GM12878 (cell line): ENCODE measurements around the gene CFAP90. TPM values are rescaled to one million over a fixed set of nuclear protein-coding genes. Genes with fewer than 3 reads are reported as not detected.

Experiments used
- ATAC-seq: fragments of 200-7000 bp; cut with Tn5 transposase; 3 replicates; pipeline ENCODE4 v1.9.1; 2020; ENCODE audit warnings: mild to moderate bottlenecking, moderate library complexity
- BruUV-seq: library from RNA; stranded (reverse); fragments of 400-500 nt; replicated peaks from 2 replicates; lab custom pipeline; 2021; lab: Mats Ljungman, UMichigan
- CTCF ChIA-PET: fragments of 300-600 bp; sonication (Branson Sonifier 250); formaldehyde crosslinking; extraction: SDS; loops from one replicate; lab custom pipeline; 2021; ENCODE audit warnings: inconsistent platforms; lab: Yijun Ruan, JAX
- POLR2A ChIA-PET: fragments of 350-600 bp; formaldehyde crosslinking; extraction: SDS; loops from one replicate; lab custom pipeline; 2021; ENCODE audit warnings: inconsistent platforms; lab: Charles Lee
- RAD21 ChIA-PET: fragments of 300-600 bp; sonication (Branson Sonifier 250); formaldehyde crosslinking; loops from one replicate; lab custom pipeline; 2023; ENCODE audit warnings: antibody characterized with exemption; ENCODE audit not compliant: unreplicated experiment; lab: Charles Lee
- SMC1A ChIA-PET: fragments of 300-600 bp; sonication (Branson Sonifier 250); formaldehyde crosslinking; loops from one replicate; lab custom pipeline; 2023; ENCODE audit not compliant: unreplicated experiment, uncharacterized antibody; lab: Charles Lee
- DNase-seq: peaks from one replicate; pipeline ENCODE4 v3.0.0-alpha.2; 2011; ENCODE audit warnings: low read depth, low spot score
- FAIRE-seq: peaks from 3 replicates; lab custom pipeline; 2011; peaks lifted over from hg19 to GRCh38; lab: Jason Lieb, UNC
- H2AFZ ChIP-seq: 2 replicates; pipeline ENCODE4 v1.6.0; 2011; ENCODE audit warnings: low read depth, low read length, control low read depth; ENCODE audit not compliant: control insufficient read depth
- H3K27ac ChIP-seq: 2 replicates; pipeline ENCODE4 v1.5.1; 2011; ENCODE audit warnings: control low read depth; ENCODE audit not compliant: control insufficient read depth, insufficient read depth
- H3K27me3 ChIP-seq, 2 experiments: replicated peaks in 1 of 2; 2 replicates each; pipeline versions ENCODE4 v1.6.0 to v1.6.1; 2011; ENCODE audit warnings: low read length in 1 of 2; ENCODE audit not compliant: control insufficient read depth in 2 of 2, insufficient read depth in 2 of 2
- H3K36me3 ChIP-seq, 2 experiments: 2 replicates each; pipeline ENCODE4 v1.5.1; 2011; ENCODE audit warnings: low read length in 1 of 2; ENCODE audit not compliant: control insufficient read depth in 2 of 2, insufficient read depth in 2 of 2
- H3K4me1 ChIP-seq: 2 replicates; pipeline ENCODE4 v1.6.1; 2011; ENCODE audit warnings: mild to moderate bottlenecking, low read length, moderate library complexity, mixed read lengths; ENCODE audit not compliant: control insufficient read depth, insufficient read depth
- H3K4me2 ChIP-seq: 2 replicates; pipeline ENCODE4 v1.6.0; 2011; ENCODE audit warnings: control low read depth; ENCODE audit not compliant: control insufficient read depth, insufficient read depth
- H3K4me3 ChIP-seq: fragments of 200-600 bp; sonication (generic); 2 replicates; pipeline ENCODE4 v1.5.1; 2016
- H3K79me2 ChIP-seq: 2 replicates; pipeline ENCODE4 v1.6.0; 2011; ENCODE audit warnings: low read length; ENCODE audit not compliant: control insufficient read depth, insufficient read depth
- H3K9ac ChIP-seq: 2 replicates; pipeline ENCODE4 v1.8.0; 2011; ENCODE audit warnings: low read length, control low read depth, mixed read lengths; ENCODE audit not compliant: control insufficient read depth, insufficient read depth
- H3K9me3 ChIP-seq: replicated peaks from 3 replicates; pipeline ENCODE4 v1.5.1; 2011; ENCODE audit warnings: mild to moderate bottlenecking, low read length; ENCODE audit not compliant: control insufficient read depth, insufficient read depth
- H4K20me1 ChIP-seq: 2 replicates; pipeline ENCODE4 v1.6.0; 2011; ENCODE audit not compliant: control insufficient read depth, insufficient read depth
- BCL11A ChIP-seq: IDR thresholded peaks from 2 replicates; pipeline ENCODE4 v1.6.1; 2011; ENCODE audit warnings: low read depth, low read length
- BHLHE40 ChIP-seq, 2 experiments: fragments of 450-650 bp in 1 of 2; IDR thresholded peaks; 2 replicates each; pipeline ENCODE4 v1.6.1; 2011 to 2017; ENCODE audit warnings: low read depth in 2 of 2, borderline replicate concordance in 1 of 2, improper control_type of control experiment in 1 of 2, low read length in 1 of 2, mild to moderate bottlenecking in 1 of 2
- KAT2A ChIP-seq: conservative IDR thresholded peaks from 2 replicates; pipeline ENCODE4 v1.6.1; 2011; ENCODE audit warnings: low read depth, low read length; ENCODE audit not compliant: control insufficient read depth
- MEF2A ChIP-seq: IDR thresholded peaks from 2 replicates; pipeline ENCODE4 v1.6.1; 2011; ENCODE audit warnings: low read depth, mild to moderate bottlenecking, low read length, moderate library complexity; ENCODE audit not compliant: insufficient read depth
- SREBF2 ChIP-seq: IDR thresholded peaks from 2 replicates; pipeline ENCODE4 v1.6.1; 2012; ENCODE audit warnings: mild to moderate bottlenecking, low read length
- WRNIP1 ChIP-seq: IDR thresholded peaks from 2 replicates; pipeline ENCODE4 v1.6.1; 2011; ENCODE audit warnings: low read depth, low read length, improper control_type of control experiment, borderline replicate concordance
- WGBS: methylation state at CpG from one replicate; pipeline ENCODE4 v1.1.6; 2016; ENCODE audit warnings: low lambda C conversion rate; ENCODE audit not compliant: insufficient replicate concordance, insufficient coverage; ENCODE audit errors: missing lambda C conversion rate; 5-methylcytosine and 5-hydroxymethylcytosine counted together
- in situ Hi-C: fragments of 300-500 bp; cut with MboI; formaldehyde crosslinking; loops from 9 replicates; pipeline ENCODE4 v1.14.3; 2018; ENCODE audit warnings: mixed read lengths
- intact Hi-C: fragments of 100-400 bp; cut with micrococcal nuclease; formaldehyde crosslinking; loops from one replicate; pipeline ENCODE4 v1.14.2; 2022; ENCODE audit not compliant: unreplicated experiment
- polyA plus RNA-seq, 11 experiments: library from polyadenylated mRNA; depleted of rRNA in 4 of 11; unstranded in 6 of 11; stranded (reverse) in 5 of 11; fragments of >200 nt; fragmentation: Nextera tagmentation in 4 of 11; fragmentation: Illumina TruSeq in 1 of 11; extraction: Ambion mirVana in 4 of 11; extraction: Trizol in 1 of 11; gene quantifications; 1 replicate in 1 of 11; 2 replicates in 10 of 11; pipeline versions ENCODE4 v1.2.1 to v1.2.3, GENCODE V29; 2011 to 2016; ENCODE audit warnings: inconsistent platforms in 2 of 11, missing spikeins in 2 of 11, low read depth in 1 of 11
- total RNA-seq, 4 experiments: library from RNA; depleted of rRNA in 3 of 4; stranded (reverse); fragments of >200 nt in 3 of 4; fragmentation: Illumina TruSeq in 1 of 4; extraction: Trizol in 1 of 4; gene quantifications; 2 replicates each; pipeline versions ENCODE4 v1.2.1 to v1.2.3, GENCODE V29; 2013 to 2021

The CFAP90 gene
- total and polyA plus RNA-seq, 10 of the 15 experiments (the other 5 are each of a cell fraction or from before 2014, with no cell fraction given), result not detected

GRCh38 chr5:7842531-7842930, 8.4 kb downstream of the CFAP90 start:
- Histone ChIP-seq H3K4me2 (no peak overlapping the region), H3K79me2 (no peaks in the 10 kb centered on the region), H3K9me3 (no peaks in the 10 kb centered on the region; the same call in 2 of the 3 replicates), H3K36me3 (no peaks in the 10 kb centered on the region), H2AFZ (no peak overlapping the region), H3K27me3 (no peaks in the 10 kb centered on the region), H4K20me1 (no peaks in the 10 kb centered on the region), H3K27ac (no peak overlapping the region), H3K4me3 (no peak overlapping the region), H3K4me1 (no peaks in the 10 kb centered on the region), H3K9ac (no peak overlapping the region)
- CTCF ChIA-PET, result no interaction called here
- no peak for ATAC-seq
- in situ Hi-C loops (no loop called here), intact Hi-C loops (no loop called here)
- SMC1A ChIA-PET, result no interaction called here
- POLR2A ChIA-PET, result no interaction called here
- 12% methylated on average over 2 of the region's 2 CpGs for WGBS
- no TSS peak for BruUV-seq
- no peak for DNase-seq
- no peak for FAIRE-seq
- RAD21 ChIA-PET, result no interaction called here
- no peak for TF ChIP-seq MEF2A

DNA sequence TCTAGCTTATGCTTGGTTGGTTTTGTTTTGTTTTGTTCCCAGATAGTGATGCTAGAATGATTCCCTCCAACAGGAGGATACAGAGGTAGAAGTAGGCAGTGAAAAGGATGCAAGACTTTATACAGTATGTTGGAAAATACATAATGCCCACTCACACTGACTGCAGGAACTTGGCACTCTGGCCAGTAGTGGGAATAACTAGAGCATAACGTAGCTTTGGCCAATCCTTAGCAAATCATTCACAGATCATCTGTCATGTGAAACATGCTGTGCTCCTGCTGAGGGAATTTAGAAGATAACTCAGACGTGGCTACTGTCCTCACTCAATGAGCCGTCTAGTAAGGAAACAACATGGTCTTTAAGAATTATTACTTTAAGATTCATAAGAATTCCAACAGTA, 13.5 kb downstream of the CFAP90 start:
- intact Hi-C loops (no loop called here), in situ Hi-C loops (no loop called here)
- Histone ChIP-seq H3K27me3 (no peaks in the 10 kb centered on the region), H3K79me2 (no peaks in the 10 kb centered on the region), H3K27ac (no peak overlapping the region), H3K4me2 (no peak overlapping the region), H3K36me3 (no peaks in the 10 kb centered on the region), H3K9ac (no peak overlapping the region), H3K4me1 (no peaks in the 10 kb centered on the region), H3K9me3 (no peaks in the 10 kb centered on the region; the same call in 2 of the 3 replicates), H4K20me1 (no peaks in the 10 kb centered on the region), H2AFZ (no peak overlapping the region), H3K4me3 (no peak overlapping the region)
- no peak for FAIRE-seq
- ChIA-PET CTCF (no interaction called here), POLR2A (no interaction called here), RAD21 (no interaction called here), SMC1A (no interaction called here)
- TF ChIP-seq WRNIP1, result no peak
- TF ChIP-seq SREBF2, result no peak
- no peak for TF ChIP-seq BHLHE40 (IDR thresholded peaks at IDR 0.05; ENCODE audit: borderline replicate concordance in 1 of 2, low read depth in 2 of 2, low read length in 1 of 2)
- no peak for TF ChIP-seq KAT2A
- no peak for TF ChIP-seq BCL11A
- no TSS peak for BruUV-seq
- DNase-seq, result no peak
- WGBS, result 6% methylated on average over 3 of the region's 3 CpGs
- no peak for ATAC-seq
